ENCODE data around the gene SNED1.

- TF ChIP-seq EZH2 (IDR thresholded peaks at IDR 0.05; ENCODE audit: insufficient read depth, poor library complexity, severe bottlenecking) (no peak), EZH2phosphoT487 (IDR thresholded peaks at IDR 0.05; ENCODE audit: insufficient read depth, low read depth) (no peak)
Observed at GRCh38 chr2:241132538-241133435, 134.4 kb downstream of the SNED1 start.

All from GM23248 (cell line).